Measurements from ENCODE around the gene ARHGAP32. TPM values are rescaled to one million over a fixed set of nuclear protein-coding genes. Genes with fewer than 3 reads are reported as not detected.
A peak's percentile ranks its signal among the peaks of the same experiment; 100 is the strongest.

ARHGAP32 gene
- total RNA-seq, 1 donor from 2014 or later, result 21.4 TPM

GRCh38 chr11:129215506-129216245 lies 23.6 kb upstream of the ARHGAP32 start:
- Histone ChIP-seq H3K9me3 (ENCODE audit: low read depth) (no peaks in the 10 kb centered on the region), H3F3A (ENCODE audit: low read depth) (peaks cover 23% of the 10 kb centered on the region), H3K36me3 (no peaks in the 10 kb centered on the region), H3K79me2 (ENCODE audit: low read depth) (peaks cover 87% of the 10 kb centered on the region), H3K9ac (no peak overlapping the region), H3K4me1 (peaks cover 34% of the 10 kb centered on the region), H2AFZ (replicated peaks) (no peak overlapping the region), H3K4me2 (peak overlapping the region; percentile 43), H3K27ac (peak overlapping the region; percentile 79), H4K20me1 (ENCODE audit: low read depth) (peaks cover 15% of the 10 kb centered on the region), H3K27me3 (no peaks in the 10 kb centered on the region), H3K4me3 (no peak overlapping the region)
- Mint-ChIP-seq H3K36me3 (peaks cover 2% of the 10 kb centered on the region), H3K9me3 (no peaks in the 10 kb centered on the region), H3K4me3 (no peak overlapping the region), H3K27ac (no peak overlapping the region), H3K4me1 (peaks cover 25% of the 10 kb centered on the region), H3K27me3 (ENCODE audit: insufficient read depth, low read depth) (peaks cover 2% of the 10 kb centered on the region)
- DNase-seq (ENCODE audit: low spot score), result peak; percentile 74
- TF ChIP-seq EZH2phosphoT487 (IDR thresholded peaks at IDR 0.05), result peak; percentile 25
- TF ChIP-seq EZH2 (IDR thresholded peaks at IDR 0.05), result no peak
- no peak for TF ChIP-seq CTCF (IDR thresholded peaks at IDR 0.05)

- Histone ChIP-seq H3K9ac (no peak overlapping the region), H3K36me3 (no peaks in the 10 kb centered on the region), H3K27me3 (no peaks in the 10 kb centered on the region), H3F3A (ENCODE audit: low read depth) (peaks cover 23% of the 10 kb centered on the region), H3K4me1 (peaks cover 42% of the 10 kb centered on the region), H2AFZ (replicated peaks) (no peak overlapping the region), H3K9me3 (ENCODE audit: low read depth) (no peaks in the 10 kb centered on the region), H4K20me1 (ENCODE audit: low read depth) (peaks cover 18% of the 10 kb centered on the region), H3K4me3 (no peak overlapping the region), H3K79me2 (ENCODE audit: low read depth) (peaks cover 87% of the 10 kb centered on the region), H3K27ac (no peak overlapping the region), H3K4me2 (no peak overlapping the region)
- no peak for DNase-seq (ENCODE audit: low spot score)
- Mint-ChIP-seq H3K4me3 (no peak overlapping the region), H3K27ac (no peak overlapping the region), H3K27me3 (ENCODE audit: insufficient read depth, low read depth) (peaks cover 2% of the 10 kb centered on the region), H3K4me1 (peaks cover 23% of the 10 kb centered on the region), H3K36me3 (peaks cover 2% of the 10 kb centered on the region), H3K9me3 (no peaks in the 10 kb centered on the region)
- TF ChIP-seq EZH2phosphoT487 (IDR thresholded peaks at IDR 0.05) (no peak), EZH2 (IDR thresholded peaks at IDR 0.05) (no peak), CTCF (IDR thresholded peaks at IDR 0.05) (no peak)
These were observed 22.7 kb upstream of the ARHGAP32 start for GRCh38 chr11:129214710-129215295.

- Mint-ChIP-seq H3K4me1 (peaks cover 13% of the 10 kb centered on the region), H3K4me3 (no peak overlapping the region), H3K27ac (no peak overlapping the region), H3K9me3 (no peaks in the 10 kb centered on the region), H3K36me3 (peaks cover 2% of the 10 kb centered on the region), H3K27me3 (ENCODE audit: insufficient read depth, low read depth) (no peaks in the 10 kb centered on the region)
- no peak overlapping the region for H2AFZ ChIP-seq (replicated peaks)
- peaks cover 82% of the 10 kb centered on the region for H3K79me2 ChIP-seq (ENCODE audit: low read depth)
- H3K9me3 ChIP-seq (ENCODE audit: low read depth), result no peaks in the 10 kb centered on the region
- no peak for DNase-seq (ENCODE audit: low spot score)
- H3K4me3 ChIP-seq, result no peak overlapping the region
- no peak overlapping the region for H3K27ac ChIP-seq
- H3F3A ChIP-seq (ENCODE audit: low read depth), result peaks cover 23% of the 10 kb centered on the region
- H3K4me2 ChIP-seq, result no peak overlapping the region
- peaks cover 50% of the 10 kb centered on the region for H3K4me1 ChIP-seq
- no peaks in the 10 kb centered on the region for H3K36me3 ChIP-seq
- no peak for TF ChIP-seq EZH2 (IDR thresholded peaks at IDR 0.05)
- no peak for TF ChIP-seq CTCF (IDR thresholded peaks at IDR 0.05)
- no peak for TF ChIP-seq EZH2phosphoT487 (IDR thresholded peaks at IDR 0.05)
- no peak overlapping the region for H3K9ac ChIP-seq
- H3K27me3 ChIP-seq, result no peaks in the 10 kb centered on the region
- peaks cover 22% of the 10 kb centered on the region for H4K20me1 ChIP-seq (ENCODE audit: low read depth)
These were observed 21.1 kb upstream of the ARHGAP32 start for GRCh38 chr11:129213261-129213660.
